DND-41 (cell line): ENCODE results near the gene SIPA1L3.

Experiments used
- ATAC-seq: fragments of 200-7000 bp; cut with Tn5 transposase; 3 replicates; pipeline ENCODE4 v1.9.1; 2021; ENCODE audit warnings: low read depth; ENCODE audit not compliant: insufficient read depth
- DNase-seq: peaks from one replicate; pipeline ENCODE4 v3.0.0-alpha.2; 2020
- H2AFZ ChIP-seq: 2 replicates; pipeline ENCODE4 v1.6.0; 2012; ENCODE audit warnings: low read depth, low read length
- H3K27ac ChIP-seq: 2 replicates; pipeline ENCODE4 v1.5.1; 2012; ENCODE audit warnings: low read length, inconsistent platforms
- H3K27me3 ChIP-seq: fragments of 200-600 bp; sonication (generic); 2 replicates; pipeline ENCODE4 v1.6.0; 2012; ENCODE audit warnings: low read length, mild to moderate bottlenecking, inconsistent platforms; ENCODE audit not compliant: insufficient read depth, poor library complexity
- H3K36me3 ChIP-seq: 2 replicates; pipeline ENCODE4 v1.5.1; 2012; ENCODE audit warnings: low read length, inconsistent platforms; ENCODE audit not compliant: insufficient read depth
- H3K4me1 ChIP-seq: 2 replicates; pipeline ENCODE4 v1.5.1; 2012; ENCODE audit warnings: mild to moderate bottlenecking, low read length; ENCODE audit not compliant: insufficient read depth
- H3K4me2 ChIP-seq: 2 replicates; pipeline ENCODE4 v1.6.0; 2012; ENCODE audit warnings: mild to moderate bottlenecking, moderate library complexity, low read length, inconsistent platforms; ENCODE audit not compliant: insufficient read depth
- H3K4me3 ChIP-seq, 2 experiments: fragments of 200-600 bp in 1 of 2; shearing (Covaris generic) in 1 of 2; 2 replicates each; pipeline ENCODE4 v1.5.1; 2012 to 2016; ENCODE audit warnings: inconsistent platforms in 2 of 2, low read length in 2 of 2, mild to moderate bottlenecking in 2 of 2, low read depth in 1 of 2, moderate library complexity in 1 of 2
- H3K79me2 ChIP-seq: 2 replicates; pipeline ENCODE4 v1.6.0; 2012; ENCODE audit warnings: low read length, inconsistent platforms; ENCODE audit not compliant: insufficient read depth
- H3K9ac ChIP-seq: 2 replicates; pipeline ENCODE4 v1.6.0; 2012; ENCODE audit warnings: low read depth, mild to moderate bottlenecking, inconsistent platforms, low read length, moderate library complexity
- H3K9me3 ChIP-seq: 2 replicates; pipeline ENCODE4 v1.5.1; 2012; ENCODE audit warnings: low read length, moderate library complexity, mild to moderate bottlenecking, inconsistent platforms; ENCODE audit not compliant: insufficient read depth, severe bottlenecking
- H4K20me1 ChIP-seq: 2 replicates; pipeline ENCODE4 v1.6.0; 2012; ENCODE audit warnings: low read length; ENCODE audit not compliant: insufficient read depth
- CTCF ChIP-seq: IDR thresholded peaks from 2 replicates; pipeline ENCODE4 v1.5.1; 2012; ENCODE audit warnings: borderline replicate concordance, low read length, moderate library complexity, mild to moderate bottlenecking; ENCODE audit not compliant: poor library complexity, severe bottlenecking; ENCODE audit errors: extremely low read depth
- EZH2 ChIP-seq: IDR thresholded peaks from 3 replicates; pipeline ENCODE4 v1.6.1; 2012; ENCODE audit warnings: borderline replicate concordance, low read depth, mild to moderate bottlenecking, moderate library complexity, low read length, inconsistent platforms; ENCODE audit not compliant: severe bottlenecking

SIPA1L3 gene

GRCh38 chr19:38251564-38252051 lies 344.6 kb downstream of the SIPA1L3 start:
- H3K4me2 ChIP-seq: no peak overlapping the region
- no peaks in the 10 kb centered on the region for H4K20me1 ChIP-seq

GRCh38 chr19:38252385-38252784 lies 345.4 kb downstream of the SIPA1L3 start:
- Histone ChIP-seq H2AFZ (no peak overlapping the region), H3K4me3 (no peak overlapping the region), H3K36me3 (no peaks in the 10 kb centered on the region), H4K20me1 (no peaks in the 10 kb centered on the region), H3K4me1 (no peaks in the 10 kb centered on the region), H3K79me2 (no peaks in the 10 kb centered on the region), H3K9me3 (no peaks in the 10 kb centered on the region), H3K9ac (no peak overlapping the region), H3K27ac (no peak overlapping the region), H3K27me3 (no peaks in the 10 kb centered on the region), H3K4me2 (no peak overlapping the region)
- TF ChIP-seq EZH2: no peak
- TF ChIP-seq CTCF: no peak
- no peak for ATAC-seq
- no peak for DNase-seq

More at GRCh38 chr19:38251564-38252051, 344.6 kb downstream of the SIPA1L3 start:
- Histone ChIP-seq H3K36me3 (no peaks in the 10 kb centered on the region), H3K27me3 (no peaks in the 10 kb centered on the region), H2AFZ (no peak overlapping the region), H3K79me2 (no peaks in the 10 kb centered on the region), H3K27ac (no peak overlapping the region), H3K4me1 (no peaks in the 10 kb centered on the region), H3K9ac (no peak overlapping the region), H3K4me3 (no peak overlapping the region), H3K9me3 (no peaks in the 10 kb centered on the region)
- TF ChIP-seq EZH2: no peak
- DNase-seq (no peak), ATAC-seq (no peak)

- Histone ChIP-seq H3K4me3 (no peak overlapping the region), H3K9ac (no peak overlapping the region), H3K79me2 (no peaks in the 10 kb centered on the region), H2AFZ (no peak overlapping the region), H3K9me3 (no peaks in the 10 kb centered on the region), H3K36me3 (no peaks in the 10 kb centered on the region), H4K20me1 (no peaks in the 10 kb centered on the region), H3K4me1 (no peaks in the 10 kb centered on the region), H3K27me3 (no peaks in the 10 kb centered on the region), H3K4me2 (no peak overlapping the region), H3K27ac (no peak overlapping the region)
- DNase-seq (no peak), ATAC-seq (no peak)
- no peak for TF ChIP-seq CTCF
- no peak for TF ChIP-seq EZH2
Measured at GRCh38 chr19:38252941-38253691, 346.1 kb downstream of the SIPA1L3 start.

GRCh38 chr19:38253788-38254187 lies 346.8 kb downstream of the SIPA1L3 start:
- H2AFZ ChIP-seq: no peak overlapping the region
- TF ChIP-seq CTCF (no peak), EZH2 (no peak)
- H3K4me3 ChIP-seq: no peak overlapping the region
- no peak for ATAC-seq
- H3K9ac ChIP-seq: no peak overlapping the region
- no peak overlapping the region for H3K27ac ChIP-seq
- H3K79me2 ChIP-seq: no peaks in the 10 kb centered on the region
- DNase-seq: no peak
- H3K4me2 ChIP-seq: no peak overlapping the region
- H3K36me3 ChIP-seq: no peaks in the 10 kb centered on the region
- no peaks in the 10 kb centered on the region for H4K20me1 ChIP-seq
- no peaks in the 10 kb centered on the region for H3K27me3 ChIP-seq
- no peaks in the 10 kb centered on the region for H3K9me3 ChIP-seq
- no peaks in the 10 kb centered on the region for H3K4me1 ChIP-seq
